GM12878 (cell line): ENCODE results near the gene EIF3A. TPM values are rescaled to one million over a fixed set of nuclear protein-coding genes. Genes with fewer than 3 reads are reported as not detected.

Experiments used
- BACH1 ChIP-seq: fragments of 450-650 bp; IDR thresholded peaks from 2 replicates; pipeline ENCODE4 v1.6.1; 2017; ENCODE audit warnings: mild to moderate bottlenecking, borderline replicate concordance
- CHD1 ChIP-seq: IDR thresholded peaks from 2 replicates; pipeline ENCODE4 v1.6.1; 2012; ENCODE audit warnings: low read depth, low read length, improper control_type of control experiment
- DPF2 ChIP-seq: fragments of 450-650 bp; IDR thresholded peaks from 2 replicates; pipeline ENCODE4 v1.6.1; 2017; ENCODE audit warnings: mild to moderate bottlenecking
- FOXM1 ChIP-seq: IDR thresholded peaks from 2 replicates; pipeline ENCODE4 v1.6.1; 2012; ENCODE audit warnings: low read depth, mild to moderate bottlenecking, inconsistent platforms, low read length, moderate library complexity
- HDGF ChIP-seq: fragments of 450-650 bp; IDR thresholded peaks from 2 replicates; pipeline ENCODE4 v1.6.1; 2016; ENCODE audit warnings: antibody characterized with exemption
- MTA2 ChIP-seq: fragments of 450-650 bp; IDR thresholded peaks from 2 replicates; pipeline ENCODE4 v1.6.1; 2016; ENCODE audit warnings: low read depth, mild to moderate bottlenecking, moderate library complexity
- RBBP5 ChIP-seq: fragments of 200-600 bp; sonication (generic); conservative IDR thresholded peaks from 2 replicates; pipeline ENCODE4 v1.6.1; 2016
- SIX5 ChIP-seq: IDR thresholded peaks from 2 replicates; pipeline ENCODE4 v1.6.1; 2011; ENCODE audit warnings: mild to moderate bottlenecking, low read depth, low read length, moderate library complexity; ENCODE audit not compliant: severe bottlenecking
- SUPT20H ChIP-seq: IDR thresholded peaks from 2 replicates; pipeline ENCODE4 v1.6.1; 2011; ENCODE audit warnings: low read depth, mild to moderate bottlenecking, low read length, moderate library complexity, borderline replicate concordance; ENCODE audit not compliant: control insufficient read depth
- YY1 ChIP-seq: IDR thresholded peaks from 2 replicates; pipeline ENCODE4 v1.6.1; 2011; ENCODE audit warnings: low read depth, mild to moderate bottlenecking, low read length
- ZSCAN29 ChIP-seq: fragments of 450-650 bp; IDR thresholded peaks from 2 replicates; pipeline ENCODE4 v1.6.1; 2017; ENCODE audit warnings: mild to moderate bottlenecking, moderate library complexity
- polyA plus RNA-seq, 11 experiments: library from polyadenylated mRNA; depleted of rRNA in 4 of 11; unstranded in 6 of 11; stranded (reverse) in 5 of 11; fragments of >200 nt; fragmentation: Nextera tagmentation in 4 of 11; fragmentation: Illumina TruSeq in 1 of 11; extraction: Ambion mirVana in 4 of 11; extraction: Trizol in 1 of 11; gene quantifications; 1 replicate in 1 of 11; 2 replicates in 10 of 11; pipeline versions ENCODE4 v1.2.1 to v1.2.3, GENCODE V29; 2011 to 2016; ENCODE audit warnings: inconsistent platforms in 2 of 11, missing spikeins in 2 of 11, low read depth in 1 of 11
- total RNA-seq, 4 experiments: library from RNA; depleted of rRNA in 3 of 4; stranded (reverse); fragments of >200 nt in 3 of 4; fragmentation: Illumina TruSeq in 1 of 4; extraction: Trizol in 1 of 4; gene quantifications; 2 replicates each; pipeline versions ENCODE4 v1.2.1 to v1.2.3, GENCODE V29; 2013 to 2021
- TF ChIP-seq, protein P1 (sequence below): fragments of 450-650 bp; IDR thresholded peaks from 2 replicates; pipeline ENCODE4 v1.6.1; 2018; ENCODE audit warnings: mild to moderate bottlenecking, low read depth, moderate library complexity; ENCODE audit not compliant: partially characterized antibody
- TF ChIP-seq, protein P2 (sequence below): fragments of 450-650 bp; conservative IDR thresholded peaks from 2 replicates; pipeline ENCODE4 v1.6.1; 2017; ENCODE audit warnings: mild to moderate bottlenecking, moderate library complexity
- TF ChIP-seq, protein P3 (sequence below): fragments of 450-650 bp; IDR thresholded peaks from 2 replicates; pipeline ENCODE4 v1.6.1; 2018; ENCODE audit warnings: borderline replicate concordance, mild to moderate bottlenecking; ENCODE audit not compliant: partially characterized antibody
- TF ChIP-seq, protein P4 (sequence below): IDR thresholded peaks from 2 replicates; pipeline ENCODE4 v1.6.1; 2012; ENCODE audit warnings: improper control_type of control experiment, low read depth, low read length; ENCODE audit not compliant: insufficient replicate concordance

Gene EIF3A
- total and polyA plus RNA-seq, 10 of the 15 experiments (the other 5 are each of a cell fraction or from before 2014, with no cell fraction given), result 42.3 to 195 (median 96.3) TPM

DNA sequence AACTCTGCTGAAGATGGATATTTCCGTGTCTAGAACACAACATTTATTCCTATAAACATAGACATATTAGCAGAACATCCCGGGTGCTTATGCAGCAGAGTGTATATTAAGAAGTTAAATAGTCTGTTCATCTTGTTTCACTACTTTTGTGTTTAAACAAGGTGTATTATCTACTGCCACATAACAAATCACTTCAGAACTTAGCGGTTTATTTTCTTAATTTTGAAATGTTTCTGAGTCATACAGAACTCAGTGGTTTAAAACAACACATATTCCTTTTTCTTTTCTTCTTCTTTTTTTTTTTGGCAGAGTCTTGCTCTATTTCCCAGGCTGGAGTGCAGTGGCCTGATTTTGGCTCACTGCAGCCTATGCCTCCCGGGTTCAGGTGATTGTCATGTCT lies 49.1 kb upstream of the EIF3A start (continued):
- TF ChIP-seq, protein P1, sequence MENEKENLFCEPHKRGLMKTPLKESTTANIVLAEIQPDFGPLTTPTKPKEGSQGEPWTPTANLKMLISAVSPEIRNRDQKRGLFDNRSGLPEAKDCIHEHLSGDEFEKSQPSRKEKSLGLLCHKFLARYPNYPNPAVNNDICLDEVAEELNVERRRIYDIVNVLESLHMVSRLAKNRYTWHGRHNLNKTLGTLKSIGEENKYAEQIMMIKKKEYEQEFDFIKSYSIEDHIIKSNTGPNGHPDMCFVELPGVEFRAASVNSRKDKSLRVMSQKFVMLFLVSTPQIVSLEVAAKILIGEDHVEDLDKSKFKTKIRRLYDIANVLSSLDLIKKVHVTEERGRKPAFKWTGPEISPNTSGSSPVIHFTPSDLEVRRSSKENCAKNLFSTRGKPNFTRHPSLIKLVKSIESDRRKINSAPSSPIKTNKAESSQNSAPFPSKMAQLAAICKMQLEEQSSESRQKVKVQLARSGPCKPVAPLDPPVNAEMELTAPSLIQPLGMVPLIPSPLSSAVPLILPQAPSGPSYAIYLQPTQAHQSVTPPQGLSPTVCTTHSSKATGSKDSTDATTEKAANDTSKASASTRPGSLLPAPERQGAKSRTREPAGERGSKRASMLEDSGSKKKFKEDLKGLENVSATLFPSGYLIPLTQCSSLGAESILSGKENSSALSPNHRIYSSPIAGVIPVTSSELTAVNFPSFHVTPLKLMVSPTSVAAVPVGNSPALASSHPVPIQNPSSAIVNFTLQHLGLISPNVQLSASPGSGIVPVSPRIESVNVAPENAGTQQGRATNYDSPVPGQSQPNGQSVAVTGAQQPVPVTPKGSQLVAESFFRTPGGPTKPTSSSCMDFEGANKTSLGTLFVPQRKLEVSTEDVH, result no peak
- TF ChIP-seq YY1 (no peak), RBBP5 (no peak), DPF2 (no peak), MTA2 (no peak), HDGF (no peak), SIX5 (no peak), ZSCAN29 (no peak), FOXM1 (no peak), CHD1 (no peak), BACH1 (no peak), SUPT20H (no peak)
- TF ChIP-seq, protein P2, sequence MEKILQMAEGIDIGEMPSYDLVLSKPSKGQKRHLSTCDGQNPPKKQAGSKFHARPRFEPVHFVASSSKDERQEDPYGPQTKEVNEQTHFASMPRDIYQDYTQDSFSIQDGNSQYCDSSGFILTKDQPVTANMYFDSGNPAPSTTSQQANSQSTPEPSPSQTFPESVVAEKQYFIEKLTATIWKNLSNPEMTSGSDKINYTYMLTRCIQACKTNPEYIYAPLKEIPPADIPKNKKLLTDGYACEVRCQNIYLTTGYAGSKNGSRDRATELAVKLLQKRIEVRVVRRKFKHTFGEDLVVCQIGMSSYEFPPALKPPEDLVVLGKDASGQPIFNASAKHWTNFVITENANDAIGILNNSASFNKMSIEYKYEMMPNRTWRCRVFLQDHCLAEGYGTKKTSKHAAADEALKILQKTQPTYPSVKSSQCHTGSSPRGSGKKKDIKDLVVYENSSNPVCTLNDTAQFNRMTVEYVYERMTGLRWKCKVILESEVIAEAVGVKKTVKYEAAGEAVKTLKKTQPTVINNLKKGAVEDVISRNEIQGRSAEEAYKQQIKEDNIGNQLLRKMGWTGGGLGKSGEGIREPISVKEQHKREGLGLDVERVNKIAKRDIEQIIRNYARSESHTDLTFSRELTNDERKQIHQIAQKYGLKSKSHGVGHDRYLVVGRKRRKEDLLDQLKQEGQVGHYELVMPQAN, result no peak
- TF ChIP-seq, protein P3, sequence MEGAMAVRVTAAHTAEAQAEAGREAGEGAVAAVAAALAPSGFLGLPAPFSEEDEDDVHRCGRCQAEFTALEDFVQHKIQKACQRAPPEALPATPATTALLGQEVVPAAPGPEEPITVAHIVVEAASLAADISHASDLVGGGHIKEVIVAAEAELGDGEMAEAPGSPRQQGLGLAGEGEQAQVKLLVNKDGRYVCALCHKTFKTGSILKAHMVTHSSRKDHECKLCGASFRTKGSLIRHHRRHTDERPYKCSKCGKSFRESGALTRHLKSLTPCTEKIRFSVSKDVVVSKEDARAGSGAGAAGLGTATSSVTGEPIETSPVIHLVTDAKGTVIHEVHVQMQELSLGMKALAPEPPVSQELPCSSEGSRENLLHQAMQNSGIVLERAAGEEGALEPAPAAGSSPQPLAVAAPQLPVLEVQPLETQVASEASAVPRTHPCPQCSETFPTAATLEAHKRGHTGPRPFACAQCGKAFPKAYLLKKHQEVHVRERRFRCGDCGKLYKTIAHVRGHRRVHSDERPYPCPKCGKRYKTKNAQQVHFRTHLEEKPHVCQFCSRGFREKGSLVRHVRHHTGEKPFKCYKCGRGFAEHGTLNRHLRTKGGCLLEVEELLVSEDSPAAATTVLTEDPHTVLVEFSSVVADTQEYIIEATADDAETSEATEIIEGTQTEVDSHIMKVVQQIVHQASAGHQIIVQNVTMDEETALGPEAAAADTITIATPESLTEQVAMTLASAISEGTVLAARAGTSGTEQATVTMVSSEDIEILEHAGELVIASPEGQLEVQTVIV, result no peak
- TF ChIP-seq, protein P4, sequence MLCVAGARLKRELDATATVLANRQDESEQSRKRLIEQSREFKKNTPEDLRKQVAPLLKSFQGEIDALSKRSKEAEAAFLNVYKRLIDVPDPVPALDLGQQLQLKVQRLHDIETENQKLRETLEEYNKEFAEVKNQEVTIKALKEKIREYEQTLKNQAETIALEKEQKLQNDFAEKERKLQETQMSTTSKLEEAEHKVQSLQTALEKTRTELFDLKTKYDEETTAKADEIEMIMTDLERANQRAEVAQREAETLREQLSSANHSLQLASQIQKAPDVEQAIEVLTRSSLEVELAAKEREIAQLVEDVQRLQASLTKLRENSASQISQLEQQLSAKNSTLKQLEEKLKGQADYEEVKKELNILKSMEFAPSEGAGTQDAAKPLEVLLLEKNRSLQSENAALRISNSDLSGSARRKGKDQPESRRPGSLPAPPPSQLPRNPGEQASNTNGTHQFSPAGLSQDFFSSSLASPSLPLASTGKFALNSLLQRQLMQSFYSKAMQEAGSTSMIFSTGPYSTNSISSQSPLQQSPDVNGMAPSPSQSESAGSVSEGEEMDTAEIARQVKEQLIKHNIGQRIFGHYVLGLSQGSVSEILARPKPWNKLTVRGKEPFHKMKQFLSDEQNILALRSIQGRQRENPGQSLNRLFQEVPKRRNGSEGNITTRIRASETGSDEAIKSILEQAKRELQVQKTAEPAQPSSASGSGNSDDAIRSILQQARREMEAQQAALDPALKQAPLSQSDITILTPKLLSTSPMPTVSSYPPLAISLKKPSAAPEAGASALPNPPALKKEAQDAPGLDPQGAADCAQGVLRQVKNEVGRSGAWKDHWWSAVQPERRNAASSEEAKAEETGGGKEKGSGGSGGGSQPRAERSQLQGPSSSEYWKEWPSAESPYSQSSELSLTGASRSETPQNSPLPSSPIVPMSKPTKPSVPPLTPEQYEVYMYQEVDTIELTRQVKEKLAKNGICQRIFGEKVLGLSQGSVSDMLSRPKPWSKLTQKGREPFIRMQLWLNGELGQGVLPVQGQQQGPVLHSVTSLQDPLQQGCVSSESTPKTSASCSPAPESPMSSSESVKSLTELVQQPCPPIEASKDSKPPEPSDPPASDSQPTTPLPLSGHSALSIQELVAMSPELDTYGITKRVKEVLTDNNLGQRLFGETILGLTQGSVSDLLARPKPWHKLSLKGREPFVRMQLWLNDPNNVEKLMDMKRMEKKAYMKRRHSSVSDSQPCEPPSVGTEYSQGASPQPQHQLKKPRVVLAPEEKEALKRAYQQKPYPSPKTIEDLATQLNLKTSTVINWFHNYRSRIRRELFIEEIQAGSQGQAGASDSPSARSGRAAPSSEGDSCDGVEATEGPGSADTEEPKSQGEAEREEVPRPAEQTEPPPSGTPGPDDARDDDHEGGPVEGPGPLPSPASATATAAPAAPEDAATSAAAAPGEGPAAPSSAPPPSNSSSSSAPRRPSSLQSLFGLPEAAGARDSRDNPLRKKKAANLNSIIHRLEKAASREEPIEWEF, result no peak
